GM12878 (cell line): ENCODE results near the gene BCKDK. TPM values are rescaled to one million over a fixed set of nuclear protein-coding genes. Genes with fewer than 3 reads are reported as not detected.

ENCODE experiments used
- CEBPB ChIP-seq, 2 experiments: fragments of 150-350 bp in 1 of 2; IDR thresholded peaks; 2 replicates each; pipeline ENCODE4 v1.6.1; 2012 to 2014; ENCODE audit warnings: low read depth in 2 of 2, low read length in 2 of 2, borderline replicate concordance in 1 of 2, inconsistent platforms in 1 of 2
- CHD4 ChIP-seq: fragments of 200-600 bp; sonication (generic); IDR thresholded peaks from 2 replicates; pipeline ENCODE4 v1.6.1; 2016; ENCODE audit warnings: mild to moderate bottlenecking
- DPF2 ChIP-seq: fragments of 450-650 bp; IDR thresholded peaks from 2 replicates; pipeline ENCODE4 v1.6.1; 2017; ENCODE audit warnings: mild to moderate bottlenecking
- ETV6 ChIP-seq, 2 experiments: fragments of 450-650 bp in 1 of 2; IDR thresholded peaks in 1 of 2; conservative IDR thresholded peaks in 1 of 2; 2 replicates each; pipeline ENCODE4 v1.6.1; 2014; ENCODE audit warnings: antibody characterized with exemption in 1 of 2, borderline replicate concordance in 1 of 2, low read depth in 1 of 2, mild to moderate bottlenecking in 1 of 2, moderate library complexity in 1 of 2
- HCFC1 ChIP-seq: fragments of 150-350 bp; IDR thresholded peaks from 2 replicates; pipeline ENCODE4 v1.6.1; 2014; ENCODE audit warnings: low read length
- JUNB ChIP-seq: IDR thresholded peaks from 2 replicates; pipeline ENCODE4 v1.6.1; 2016; ENCODE audit warnings: antibody characterized with exemption, mild to moderate bottlenecking
- KLF5 ChIP-seq: fragments of 450-650 bp; IDR thresholded peaks from 2 replicates; pipeline ENCODE4 v1.6.1; 2014; ENCODE audit warnings: mild to moderate bottlenecking; ENCODE audit not compliant: partially characterized antibody
- LARP7 ChIP-seq: fragments of 450-650 bp; IDR thresholded peaks from 2 replicates; pipeline ENCODE4 v1.6.1; 2017; ENCODE audit warnings: mild to moderate bottlenecking
- NBN ChIP-seq: fragments of 450-650 bp; IDR thresholded peaks from 2 replicates; pipeline ENCODE4 v1.6.1; 2016
- NFXL1 ChIP-seq: fragments of 450-650 bp; IDR thresholded peaks from 2 replicates; pipeline ENCODE4 v1.6.1; 2017; ENCODE audit warnings: antibody characterized with exemption, mild to moderate bottlenecking, borderline replicate concordance
- RAD21 ChIP-seq: IDR thresholded peaks from 2 replicates; pipeline ENCODE4 v1.6.1; 2011; ENCODE audit warnings: mild to moderate bottlenecking, low read depth, low read length, moderate library complexity; ENCODE audit not compliant: insufficient read depth
- RAD51 ChIP-seq: fragments of 450-650 bp; IDR thresholded peaks from 2 replicates; pipeline ENCODE4 v1.6.1; 2016; ENCODE audit warnings: moderate library complexity, mild to moderate bottlenecking, inconsistent platforms
- SP1 ChIP-seq: IDR thresholded peaks from one replicate; pipeline ENCODE4 v1.6.1; 2011; ENCODE audit warnings: low read depth, low read length
- TBL1XR1 ChIP-seq: IDR thresholded peaks from 2 replicates; pipeline ENCODE4 v1.6.1; 2012; ENCODE audit warnings: low read depth, low read length, improper control_type of control experiment
- ZBED1 ChIP-seq: IDR thresholded peaks from 2 replicates; pipeline ENCODE4 v1.6.1; 2016; ENCODE audit warnings: borderline replicate concordance
- ZNF217 ChIP-seq: fragments of 450-650 bp; IDR thresholded peaks from 2 replicates; pipeline ENCODE4 v1.6.1; 2017; ENCODE audit warnings: antibody characterized with exemption, mild to moderate bottlenecking
- ZNF274 ChIP-seq: IDR thresholded peaks from one replicate; pipeline ENCODE4 v1.8.0; 2011; ENCODE audit not compliant: insufficient read length, insufficient read depth
- ZZZ3 ChIP-seq: IDR thresholded peaks from 2 replicates; pipeline ENCODE4 v1.6.1; 2011; ENCODE audit warnings: low read depth; ENCODE audit not compliant: control insufficient read depth, insufficient read length
- polyA plus RNA-seq, 11 experiments: library from polyadenylated mRNA; depleted of rRNA in 4 of 11; unstranded in 6 of 11; stranded (reverse) in 5 of 11; fragments of >200 nt; fragmentation: Nextera tagmentation in 4 of 11; fragmentation: Illumina TruSeq in 1 of 11; extraction: Ambion mirVana in 4 of 11; extraction: Trizol in 1 of 11; gene quantifications; 1 replicate in 1 of 11; 2 replicates in 10 of 11; pipeline versions ENCODE4 v1.2.1 to v1.2.3, GENCODE V29; 2011 to 2016; ENCODE audit warnings: inconsistent platforms in 2 of 11, missing spikeins in 2 of 11, low read depth in 1 of 11
- total RNA-seq, 4 experiments: library from RNA; depleted of rRNA in 3 of 4; stranded (reverse); fragments of >200 nt in 3 of 4; fragmentation: Illumina TruSeq in 1 of 4; extraction: Trizol in 1 of 4; gene quantifications; 2 replicates each; pipeline versions ENCODE4 v1.2.1 to v1.2.3, GENCODE V29; 2013 to 2021
- TF ChIP-seq, protein P1 (sequence below): fragments of 450-650 bp; IDR thresholded peaks from 2 replicates; pipeline ENCODE4 v1.6.1; 2017; ENCODE audit warnings: mild to moderate bottlenecking, low read depth, inconsistent platforms; ENCODE audit not compliant: poor library complexity, severe bottlenecking
- TF ChIP-seq, protein P2 (sequence below): IDR thresholded peaks from 2 replicates; pipeline ENCODE4 v1.6.1; 2012; ENCODE audit warnings: low read depth, low read length, improper control_type of control experiment
- TF ChIP-seq, protein P3 (sequence below): fragments of 450-650 bp; conservative IDR thresholded peaks from 2 replicates; pipeline ENCODE4 v1.6.1; 2017; ENCODE audit warnings: mild to moderate bottlenecking, moderate library complexity
- TF ChIP-seq, protein P4 (sequence below): fragments of 150-350 bp; IDR thresholded peaks from 2 replicates; pipeline ENCODE4 v1.6.1; 2016; ENCODE audit warnings: low read depth, low read length

BCKDK gene
- total and polyA plus RNA-seq, 10 of the 15 experiments (the other 5 are each of a cell fraction or from before 2014, with no cell fraction given): 0.68 to 56.6 (median 32.8) TPM

DNA sequence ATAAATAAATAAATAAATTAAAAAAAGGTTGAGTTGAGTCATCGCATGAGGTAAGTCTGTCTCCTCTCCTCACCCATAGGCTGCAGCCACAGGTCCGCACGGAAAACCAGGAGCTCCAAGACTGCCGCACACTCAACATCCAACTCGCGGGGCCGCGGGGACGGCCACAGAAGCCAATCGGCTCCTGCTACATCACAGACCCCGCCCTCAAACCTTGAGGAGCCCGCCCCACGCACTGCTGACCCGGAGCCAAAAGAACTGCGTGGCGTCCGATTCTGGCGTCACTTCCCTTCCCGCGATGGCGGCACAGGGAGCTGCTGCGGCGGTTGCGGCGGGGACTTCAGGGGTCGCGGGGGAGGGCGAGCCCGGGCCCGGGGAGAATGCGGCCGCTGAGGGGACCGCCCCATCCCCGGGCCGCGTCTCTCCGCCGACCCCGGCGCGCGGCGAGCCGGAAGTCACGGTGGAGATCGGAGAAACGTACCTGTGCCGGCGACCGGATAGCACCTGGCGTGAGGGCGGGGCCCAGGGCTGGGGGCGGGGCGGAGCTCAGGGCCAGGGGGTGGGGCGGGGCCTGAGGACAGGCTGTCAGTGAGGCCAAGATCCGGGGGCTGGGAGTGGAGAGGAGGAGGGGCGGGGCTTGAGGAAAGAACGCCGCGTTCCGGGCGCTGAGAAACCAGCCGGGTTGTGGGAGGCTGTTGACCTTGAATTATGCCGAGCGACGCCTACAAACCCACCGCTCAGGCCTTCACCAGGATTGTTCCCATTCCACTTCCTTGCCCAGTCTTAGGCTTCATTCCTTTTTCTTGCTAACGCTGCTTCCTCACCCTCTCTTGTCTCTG lies 9.4 kb downstream of the BCKDK start, which contains the start of gene KAT8 (continued):
- TF ChIP-seq LARP7 (peak; percentile 67), ETV6 (conservative IDR thresholded peaks at IDR 0.05 in 1 of 2, IDR thresholded peaks at IDR 0.05 in 1 of 2; ENCODE audit: borderline replicate concordance in 1 of 2, low read depth in 1 of 2) (no peak), NBN (no peak), SP1 (peak; percentile 78), ZBED1 (no peak), KLF5 (peak; percentile 57), HCFC1 (peak; percentile 81), RAD21 (no peak), CHD4 (no peak), TBL1XR1 (0 out of 2 replicates have a peak, but pooled peaks have one; percentile 24), RAD51 (no peak), ZNF274 (no peak), CEBPB (IDR thresholded peaks at IDR 0.05; ENCODE audit: borderline replicate concordance in 1 of 2, low read depth in 2 of 2, low read length in 2 of 2) (no peak), NFXL1 (no peak), ZNF217 (0 out of 2 replicates have a peak, but pooled peaks have one; percentile 22), ZZZ3 (no peak), DPF2 (no peak), JUNB (no peak)
- TF ChIP-seq, protein P1, sequence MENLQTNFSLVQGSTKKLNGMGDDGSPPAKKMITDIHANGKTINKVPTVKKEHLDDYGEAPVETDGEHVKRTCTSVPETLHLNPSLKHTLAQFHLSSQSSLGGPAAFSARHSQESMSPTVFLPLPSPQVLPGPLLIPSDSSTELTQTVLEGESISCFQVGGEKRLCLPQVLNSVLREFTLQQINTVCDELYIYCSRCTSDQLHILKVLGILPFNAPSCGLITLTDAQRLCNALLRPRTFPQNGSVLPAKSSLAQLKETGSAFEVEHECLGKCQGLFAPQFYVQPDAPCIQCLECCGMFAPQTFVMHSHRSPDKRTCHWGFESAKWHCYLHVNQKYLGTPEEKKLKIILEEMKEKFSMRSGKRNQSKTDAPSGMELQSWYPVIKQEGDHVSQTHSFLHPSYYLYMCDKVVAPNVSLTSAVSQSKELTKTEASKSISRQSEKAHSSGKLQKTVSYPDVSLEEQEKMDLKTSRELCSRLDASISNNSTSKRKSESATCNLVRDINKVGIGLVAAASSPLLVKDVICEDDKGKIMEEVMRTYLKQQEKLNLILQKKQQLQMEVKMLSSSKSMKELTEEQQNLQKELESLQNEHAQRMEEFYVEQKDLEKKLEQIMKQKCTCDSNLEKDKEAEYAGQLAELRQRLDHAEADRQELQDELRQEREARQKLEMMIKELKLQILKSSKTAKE: no peak
- TF ChIP-seq, protein P2, sequence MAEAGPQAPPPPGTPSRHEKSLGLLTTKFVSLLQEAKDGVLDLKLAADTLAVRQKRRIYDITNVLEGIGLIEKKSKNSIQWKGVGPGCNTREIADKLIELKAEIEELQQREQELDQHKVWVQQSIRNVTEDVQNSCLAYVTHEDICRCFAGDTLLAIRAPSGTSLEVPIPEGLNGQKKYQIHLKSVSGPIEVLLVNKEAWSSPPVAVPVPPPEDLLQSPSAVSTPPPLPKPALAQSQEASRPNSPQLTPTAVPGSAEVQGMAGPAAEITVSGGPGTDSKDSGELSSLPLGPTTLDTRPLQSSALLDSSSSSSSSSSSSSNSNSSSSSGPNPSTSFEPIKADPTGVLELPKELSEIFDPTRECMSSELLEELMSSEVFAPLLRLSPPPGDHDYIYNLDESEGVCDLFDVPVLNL: 0 out of 2 replicates have a peak, but pooled peaks have one; percentile 47
- TF ChIP-seq, protein P3, sequence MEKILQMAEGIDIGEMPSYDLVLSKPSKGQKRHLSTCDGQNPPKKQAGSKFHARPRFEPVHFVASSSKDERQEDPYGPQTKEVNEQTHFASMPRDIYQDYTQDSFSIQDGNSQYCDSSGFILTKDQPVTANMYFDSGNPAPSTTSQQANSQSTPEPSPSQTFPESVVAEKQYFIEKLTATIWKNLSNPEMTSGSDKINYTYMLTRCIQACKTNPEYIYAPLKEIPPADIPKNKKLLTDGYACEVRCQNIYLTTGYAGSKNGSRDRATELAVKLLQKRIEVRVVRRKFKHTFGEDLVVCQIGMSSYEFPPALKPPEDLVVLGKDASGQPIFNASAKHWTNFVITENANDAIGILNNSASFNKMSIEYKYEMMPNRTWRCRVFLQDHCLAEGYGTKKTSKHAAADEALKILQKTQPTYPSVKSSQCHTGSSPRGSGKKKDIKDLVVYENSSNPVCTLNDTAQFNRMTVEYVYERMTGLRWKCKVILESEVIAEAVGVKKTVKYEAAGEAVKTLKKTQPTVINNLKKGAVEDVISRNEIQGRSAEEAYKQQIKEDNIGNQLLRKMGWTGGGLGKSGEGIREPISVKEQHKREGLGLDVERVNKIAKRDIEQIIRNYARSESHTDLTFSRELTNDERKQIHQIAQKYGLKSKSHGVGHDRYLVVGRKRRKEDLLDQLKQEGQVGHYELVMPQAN: 0 out of 2 replicates have a peak, but pooled peaks have one; percentile 47
- TF ChIP-seq, protein P4, sequence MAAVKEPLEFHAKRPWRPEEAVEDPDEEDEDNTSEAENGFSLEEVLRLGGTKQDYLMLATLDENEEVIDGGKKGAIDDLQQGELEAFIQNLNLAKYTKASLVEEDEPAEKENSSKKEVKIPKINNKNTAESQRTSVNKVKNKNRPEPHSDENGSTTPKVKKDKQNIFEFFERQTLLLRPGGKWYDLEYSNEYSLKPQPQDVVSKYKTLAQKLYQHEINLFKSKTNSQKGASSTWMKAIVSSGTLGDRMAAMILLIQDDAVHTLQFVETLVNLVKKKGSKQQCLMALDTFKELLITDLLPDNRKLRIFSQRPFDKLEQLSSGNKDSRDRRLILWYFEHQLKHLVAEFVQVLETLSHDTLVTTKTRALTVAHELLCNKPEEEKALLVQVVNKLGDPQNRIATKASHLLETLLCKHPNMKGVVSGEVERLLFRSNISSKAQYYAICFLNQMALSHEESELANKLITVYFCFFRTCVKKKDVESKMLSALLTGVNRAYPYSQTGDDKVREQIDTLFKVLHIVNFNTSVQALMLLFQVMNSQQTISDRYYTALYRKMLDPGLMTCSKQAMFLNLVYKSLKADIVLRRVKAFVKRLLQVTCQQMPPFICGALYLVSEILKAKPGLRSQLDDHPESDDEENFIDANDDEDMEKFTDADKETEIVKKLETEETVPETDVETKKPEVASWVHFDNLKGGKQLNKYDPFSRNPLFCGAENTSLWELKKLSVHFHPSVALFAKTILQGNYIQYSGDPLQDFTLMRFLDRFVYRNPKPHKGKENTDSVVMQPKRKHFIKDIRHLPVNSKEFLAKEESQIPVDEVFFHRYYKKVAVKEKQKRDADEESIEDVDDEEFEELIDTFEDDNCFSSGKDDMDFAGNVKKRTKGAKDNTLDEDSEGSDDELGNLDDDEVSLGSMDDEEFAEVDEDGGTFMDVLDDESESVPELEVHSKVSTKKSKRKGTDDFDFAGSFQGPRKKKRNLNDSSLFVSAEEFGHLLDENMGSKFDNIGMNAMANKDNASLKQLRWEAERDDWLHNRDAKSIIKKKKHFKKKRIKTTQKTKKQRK: no peak
